IPS DF 19.7 (cell line): ENCODE measurements around the gene FBXW8.

Experiments used
- DNase-seq: peaks from one replicate; pipeline ENCODE4 v3.0.0-alpha.2; 2013; ENCODE audit warnings: low read depth, low spot score

FBXW8 gene

GRCh38 chr12:116955382-116956021, 44.8 kb downstream of the FBXW8 start:
- no peak for DNase-seq

- no peak for DNase-seq
Observed at GRCh38 chr12:116958402-116959197, 47.9 kb downstream of the FBXW8 start.

DNA sequence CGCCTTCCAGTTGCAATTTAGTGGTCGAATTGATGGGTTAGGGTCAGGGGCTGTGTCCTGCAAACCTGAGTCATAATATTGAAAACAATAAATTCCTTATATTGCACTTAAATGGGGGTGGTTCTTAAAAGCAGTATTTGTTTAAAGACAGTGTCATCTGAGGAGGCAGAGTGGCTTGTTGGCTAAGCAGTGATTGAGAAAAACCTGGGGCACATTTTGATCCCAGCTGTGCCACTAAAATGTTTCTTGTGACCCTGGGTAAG, 48.4 kb downstream of the FBXW8 start:
- DNase-seq = no peak

- no peak for DNase-seq
Observed at GRCh38 chr12:116959845-116960514, 49.2 kb downstream of the FBXW8 start.

DNA sequence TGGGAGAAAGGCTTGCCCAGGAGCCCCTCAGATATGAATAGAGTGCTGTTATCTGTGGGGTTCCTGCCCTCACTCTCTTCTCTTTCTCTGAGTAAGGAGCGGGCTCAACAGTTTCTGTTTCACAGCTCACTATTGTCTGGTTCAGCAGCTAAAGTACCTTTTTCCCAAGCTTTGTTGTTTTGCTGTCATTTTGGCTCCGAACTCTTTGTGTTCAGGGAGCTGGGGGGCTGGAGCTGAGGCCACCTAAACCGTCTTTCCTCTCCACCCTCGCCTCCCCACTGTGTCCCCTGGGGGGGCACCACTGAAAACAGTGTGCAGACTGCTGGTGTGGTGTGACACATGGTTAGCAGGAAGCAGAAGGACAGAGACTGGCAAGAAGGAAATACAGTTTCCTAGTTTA, 51.4 kb downstream of the FBXW8 start:
- DNase-seq = no peak

- DNase-seq = no peak
Observed at GRCh38 chr12:116962783-116963356, 52.1 kb downstream of the FBXW8 start.

GRCh38 chr12:116964054-116965050, 53.6 kb downstream of the FBXW8 start:
- no peak for DNase-seq

- no peak for DNase-seq
Observed at GRCh38 chr12:116968986-116969385, 58.2 kb downstream of the FBXW8 start.

- DNase-seq = no peak
Observed at GRCh38 chr12:116969615-116970585, 59.1 kb downstream of the FBXW8 start.

- no peak for DNase-seq
Observed at GRCh38 chr12:116971222-116971621, 60.5 kb downstream of the FBXW8 start.

- DNase-seq = no peak
Observed at GRCh38 chr12:116975779-116976393, 65.1 kb downstream of the FBXW8 start.

DNA sequence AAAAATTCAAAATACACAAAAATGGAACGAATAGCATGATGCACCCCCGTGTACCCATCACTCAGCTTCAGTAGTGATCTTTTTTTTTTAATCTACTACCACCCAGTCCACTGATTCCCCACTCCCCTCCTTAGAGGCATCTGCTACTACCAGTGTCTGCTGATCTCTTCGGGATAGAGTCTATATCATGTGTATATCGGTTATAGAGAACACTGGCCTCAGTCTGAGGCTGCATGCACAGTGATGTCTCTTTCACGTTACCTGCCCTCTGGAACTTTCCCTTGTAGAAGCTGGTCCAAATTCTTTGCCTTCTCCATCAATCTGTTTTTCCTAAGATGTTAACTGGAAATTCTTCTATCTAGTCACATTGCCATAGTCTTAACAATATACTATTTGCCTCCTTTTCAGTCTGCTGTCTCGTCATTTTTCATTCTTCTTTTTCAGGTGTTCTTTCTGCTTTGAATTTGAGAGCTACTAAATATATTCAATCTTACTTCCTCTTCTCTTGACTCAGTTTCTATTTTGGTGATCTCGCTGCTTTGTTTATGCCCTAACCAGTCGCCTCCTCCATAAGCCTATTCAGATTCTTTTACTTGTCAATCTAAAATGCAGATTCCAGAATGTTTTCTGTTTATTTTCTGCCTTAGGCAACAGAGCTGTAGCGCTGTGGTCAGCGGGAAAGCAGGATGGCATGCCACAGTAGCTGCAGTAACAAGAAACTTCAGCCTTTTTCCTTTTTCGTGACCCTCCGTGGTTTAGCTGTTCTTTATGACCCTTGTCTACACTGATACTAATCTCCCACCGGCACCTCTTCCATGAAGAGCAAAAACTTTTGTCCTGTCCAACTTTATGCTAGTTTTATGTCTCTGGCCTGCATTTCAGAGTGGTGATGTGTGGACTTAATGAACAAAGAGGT, 67.0 kb downstream of the FBXW8 start:
- DNase-seq = no peak

- no peak for DNase-seq
Observed at GRCh38 chr12:116978791-116979508, 68.2 kb downstream of the FBXW8 start.

DNA sequence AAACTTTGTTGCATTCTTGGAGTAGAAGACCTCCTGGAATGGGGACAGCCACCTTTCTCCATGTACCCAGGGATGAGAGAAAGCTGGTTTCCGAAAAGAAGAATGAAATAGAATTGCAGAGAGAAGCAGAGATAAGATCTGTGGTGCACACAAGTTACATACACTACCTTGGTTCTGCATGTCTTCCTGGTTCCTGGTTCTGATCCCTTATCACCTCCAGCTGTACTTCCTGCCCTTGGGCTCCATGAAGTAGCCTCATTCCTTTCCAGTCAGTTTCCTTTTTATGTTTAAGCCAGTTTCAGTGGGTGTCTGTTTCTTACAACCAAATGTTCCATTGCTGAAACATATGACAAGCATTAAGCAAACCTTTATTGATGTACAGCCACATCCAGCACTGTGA, 69.3 kb downstream of the FBXW8 start:
- no peak for DNase-seq

GRCh38 chr12:116982791-116983411, 72.2 kb downstream of the FBXW8 start:
- DNase-seq = no peak

- no peak for DNase-seq
Observed at GRCh38 chr12:116984098-116984497, 73.3 kb downstream of the FBXW8 start.

DNA sequence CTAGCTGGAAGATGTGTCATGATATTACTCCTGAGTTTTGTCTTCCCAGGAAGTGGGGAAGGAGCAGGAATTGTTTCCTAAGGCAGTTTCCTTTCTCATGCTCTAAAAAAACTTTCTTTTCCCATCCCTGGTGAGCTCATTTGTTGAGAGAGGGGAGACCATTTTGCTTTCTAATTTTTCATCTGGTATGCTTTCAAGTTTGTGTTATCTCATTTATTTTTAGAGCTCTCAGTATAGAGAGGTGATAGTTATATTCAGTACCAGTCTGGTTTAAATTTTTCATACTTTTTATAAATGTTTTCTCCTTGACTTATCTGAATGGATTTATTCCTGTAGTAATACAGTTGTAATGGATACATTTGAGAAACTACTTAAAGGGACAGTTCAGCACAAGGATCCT, 79.6 kb downstream of the FBXW8 start:
- DNase-seq = no peak
